Measurements from ENCODE around the gene GCSAM.

The GCSAM gene

GRCh38 chr3:112128843-112129727 lies 4.0 kb downstream of the GCSAM start:
- DNase-seq, result peak; percentile 49

- DNase-seq, result no peak
Measured at GRCh38 chr3:112127522-112128494, 5.2 kb downstream of the GCSAM start.

GRCh38 chr3:112126511-112126911 lies 6.5 kb downstream of the GCSAM start:
- peak; percentile 4 for DNase-seq

- DNase-seq, result no peak
Measured at GRCh38 chr3:112124907-112125607, 8.0 kb downstream of the GCSAM start.

- no peak for DNase-seq
Measured at GRCh38 chr3:112123548-112123947, 9.5 kb downstream of the GCSAM start.

- no peak for DNase-seq
Measured at GRCh38 chr3:112122870-112123269, 10.2 kb downstream of the GCSAM start.

GRCh38 chr3:112121577-112122547 lies 11.2 kb downstream of the GCSAM start:
- DNase-seq, result no peak

GRCh38 chr3:112119962-112120836 lies 12.8 kb downstream of the GCSAM start:
- DNase-seq, result no peak

- DNase-seq, result peak; percentile 25
Measured at GRCh38 chr3:112117841-112118571, 15.0 kb downstream of the GCSAM start.

- no peak for DNase-seq
Measured at GRCh38 chr3:112117415-112117814, 15.6 kb downstream of the GCSAM start.

- DNase-seq, result no peak
Measured at GRCh38 chr3:112116748-112117186, 16.3 kb downstream of the GCSAM start.

- DNase-seq, result no peak
Measured at GRCh38 chr3:112115806-112116383, 17.2 kb downstream of the GCSAM start.

- DNase-seq, result no peak
Measured at GRCh38 chr3:112115161-112115739, 17.8 kb downstream of the GCSAM start.

- DNase-seq, result no peak
Measured at GRCh38 chr3:112114576-112115160, 18.4 kb downstream of the GCSAM start.

GRCh38 chr3:112111785-112112402 lies 21.2 kb downstream of the GCSAM start:
- DNase-seq, result peak; percentile 71

GRCh38 chr3:112109322-112109721 lies 23.7 kb downstream of the GCSAM start:
- no peak for DNase-seq

- DNase-seq, result no peak
Measured at GRCh38 chr3:112104774-112105173, 28.3 kb downstream of the GCSAM start.

- no peak for DNase-seq
Measured at GRCh38 chr3:112101916-112102315, 31.1 kb downstream of the GCSAM start.
